ENCODE data around the gene SNX30.

DNA sequence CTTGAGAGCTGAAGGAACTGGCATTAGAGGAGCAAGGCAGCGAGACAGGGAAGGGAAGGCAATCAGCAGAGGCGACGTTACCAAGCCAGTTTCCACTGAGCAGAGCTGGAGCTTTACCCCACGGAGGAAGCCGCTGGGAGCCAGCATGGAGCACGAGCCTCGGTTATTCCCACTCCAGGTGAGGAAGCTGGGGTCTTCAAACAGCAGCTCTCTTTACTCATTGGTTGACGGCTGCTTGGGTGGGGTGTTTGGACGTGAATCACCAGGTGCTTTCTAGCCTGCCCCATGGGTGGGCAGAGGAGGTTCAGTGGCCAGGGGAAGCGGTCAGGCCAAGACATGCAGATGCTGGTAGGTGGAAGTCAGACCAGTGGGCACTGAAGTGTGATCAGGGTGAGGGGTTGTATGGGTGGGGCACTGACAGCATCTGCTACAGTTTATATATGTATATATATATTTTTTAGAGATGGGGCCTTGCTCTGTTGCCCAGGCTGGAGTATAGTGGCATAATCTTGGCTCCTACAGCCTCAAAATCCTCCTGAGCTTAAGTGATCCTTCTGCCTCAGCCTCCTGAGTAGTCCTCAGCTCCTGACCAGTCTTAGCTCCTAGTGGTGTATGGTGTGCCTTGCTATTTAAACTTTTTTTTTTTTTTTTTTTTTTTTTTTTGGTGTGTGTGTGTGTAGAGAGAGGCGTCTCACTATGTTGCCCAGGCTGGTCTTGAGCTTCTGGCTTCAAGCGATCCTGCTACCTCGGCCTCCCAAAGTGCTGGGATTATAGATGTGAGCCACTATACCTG is 12.4 kb downstream of the SNX30 start:
- TF ChIP-seq, protein P1, sequence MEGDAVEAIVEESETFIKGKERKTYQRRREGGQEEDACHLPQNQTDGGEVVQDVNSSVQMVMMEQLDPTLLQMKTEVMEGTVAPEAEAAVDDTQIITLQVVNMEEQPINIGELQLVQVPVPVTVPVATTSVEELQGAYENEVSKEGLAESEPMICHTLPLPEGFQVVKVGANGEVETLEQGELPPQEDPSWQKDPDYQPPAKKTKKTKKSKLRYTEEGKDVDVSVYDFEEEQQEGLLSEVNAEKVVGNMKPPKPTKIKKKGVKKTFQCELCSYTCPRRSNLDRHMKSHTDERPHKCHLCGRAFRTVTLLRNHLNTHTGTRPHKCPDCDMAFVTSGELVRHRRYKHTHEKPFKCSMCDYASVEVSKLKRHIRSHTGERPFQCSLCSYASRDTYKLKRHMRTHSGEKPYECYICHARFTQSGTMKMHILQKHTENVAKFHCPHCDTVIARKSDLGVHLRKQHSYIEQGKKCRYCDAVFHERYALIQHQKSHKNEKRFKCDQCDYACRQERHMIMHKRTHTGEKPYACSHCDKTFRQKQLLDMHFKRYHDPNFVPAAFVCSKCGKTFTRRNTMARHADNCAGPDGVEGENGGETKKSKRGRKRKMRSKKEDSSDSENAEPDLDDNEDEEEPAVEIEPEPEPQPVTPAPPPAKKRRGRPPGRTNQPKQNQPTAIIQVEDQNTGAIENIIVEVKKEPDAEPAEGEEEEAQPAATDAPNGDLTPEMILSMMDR (IDR thresholded peaks at IDR 0.05; ENCODE audit: poor library complexity) = no peak
- no peak for TF ChIP-seq EZH2 (IDR thresholded peaks at IDR 0.05; ENCODE audit: borderline replicate concordance)

Measured in hepatocyte (in vitro differentiated cells).